ENCODE measurements around the gene WWC1. TPM values are rescaled to one million over a fixed set of nuclear protein-coding genes. Genes with fewer than 3 reads are reported as not detected.
A peak's percentile ranks its signal among the peaks of the same experiment; 100 is the strongest.

The WWC1 gene
- total RNA-seq, 1 experiment from 2014 or later, result 13.2 TPM

DNA sequence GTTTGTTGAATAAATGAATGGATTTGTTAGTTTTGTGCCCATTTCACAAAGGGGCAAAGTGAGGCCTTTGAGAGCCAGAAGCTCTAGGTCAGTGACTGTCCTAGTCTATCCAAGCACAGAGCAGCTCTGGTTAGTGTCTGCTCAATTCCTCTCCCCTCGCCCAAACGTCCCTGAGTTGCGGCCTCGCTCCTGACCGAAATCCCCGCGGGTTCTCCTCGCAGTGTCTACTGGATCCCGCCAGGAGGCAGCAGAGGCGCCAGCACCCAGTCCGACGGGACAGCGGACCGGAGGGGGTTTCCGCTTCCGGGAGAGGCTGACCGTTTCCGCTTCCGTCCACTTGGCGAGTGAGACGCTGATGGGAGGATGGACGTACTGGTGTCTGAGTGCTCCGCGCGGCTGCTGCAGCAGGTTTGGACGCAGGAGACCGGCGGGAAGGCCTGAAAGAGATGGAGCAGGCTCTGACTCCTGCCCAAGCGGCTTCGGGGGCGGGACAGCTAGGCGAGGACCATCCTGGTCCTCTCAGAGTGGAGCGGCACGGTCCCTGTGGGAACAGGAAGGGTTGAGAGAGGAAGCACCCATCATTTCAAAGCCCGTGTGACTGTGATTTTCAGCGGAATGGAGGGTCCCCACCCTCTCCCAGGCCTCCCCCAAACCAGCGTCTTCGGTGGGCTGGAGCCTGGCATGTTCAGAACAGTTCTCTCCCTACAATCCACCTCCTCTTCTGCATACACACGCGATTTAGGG lies 194.9 kb downstream of the WWC1 start, which contains the start of gene RARS1:
Gene RARS1 (plus strand): TSS at position 336 of the 744 bp plus-strand sequence. CDS start 28 bp downstream, at position 364.
- H3K9me3 ChIP-seq (replicated peaks), result no peaks in the 10 kb centered on the region
- peaks cover 10% of the 10 kb centered on the region for H3K4me1 ChIP-seq (replicated peaks)
- peak; percentile 96 to 98 for DNase-seq (ENCODE audit: low read depth in 1 of 2, low spot score in 2 of 2)
- peak within 1 kb of the TSS; percentile 35 for H3K27ac ChIP-seq
- H3K27me3 ChIP-seq (replicated peaks), result no peaks in the 10 kb centered on the region
- H3K36me3 ChIP-seq, result peaks cover 41% of the 10 kb centered on the region
- peak within 1 kb of the TSS; percentile 64 for H3K4me3 ChIP-seq

DNA sequence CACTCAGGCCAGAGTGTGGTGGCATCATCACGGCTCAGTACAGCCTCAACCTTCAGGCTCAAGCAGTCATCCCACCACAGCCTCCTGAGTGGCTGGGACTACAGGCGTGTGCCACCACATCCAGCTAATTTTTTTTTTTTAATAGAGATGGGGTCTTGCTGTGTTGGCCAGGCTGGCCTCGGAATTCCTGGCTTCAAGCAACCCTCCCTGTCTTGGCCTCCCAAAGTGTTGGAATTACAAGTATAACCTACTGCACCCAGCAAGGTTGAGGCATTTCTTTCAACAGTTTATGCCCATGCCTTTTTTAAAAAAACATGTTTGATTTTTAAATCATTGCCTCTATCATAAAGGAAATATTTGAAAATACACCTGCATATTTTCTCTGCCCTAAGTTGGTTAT lies 197.6 kb downstream of the WWC1 start:
- no peak overlapping the region for H3K4me3 ChIP-seq
- peaks cover 10% of the 10 kb centered on the region for H3K4me1 ChIP-seq (replicated peaks)
- H3K27ac ChIP-seq, result no peak overlapping the region
- H3K36me3 ChIP-seq, result peaks cover 68% of the 10 kb centered on the region
- no peaks in the 10 kb centered on the region for H3K9me3 ChIP-seq (replicated peaks)
- H3K27me3 ChIP-seq (replicated peaks), result no peaks in the 10 kb centered on the region
- DNase-seq (ENCODE audit: low read depth in 1 of 2, low spot score in 2 of 2), result no peak

DNA sequence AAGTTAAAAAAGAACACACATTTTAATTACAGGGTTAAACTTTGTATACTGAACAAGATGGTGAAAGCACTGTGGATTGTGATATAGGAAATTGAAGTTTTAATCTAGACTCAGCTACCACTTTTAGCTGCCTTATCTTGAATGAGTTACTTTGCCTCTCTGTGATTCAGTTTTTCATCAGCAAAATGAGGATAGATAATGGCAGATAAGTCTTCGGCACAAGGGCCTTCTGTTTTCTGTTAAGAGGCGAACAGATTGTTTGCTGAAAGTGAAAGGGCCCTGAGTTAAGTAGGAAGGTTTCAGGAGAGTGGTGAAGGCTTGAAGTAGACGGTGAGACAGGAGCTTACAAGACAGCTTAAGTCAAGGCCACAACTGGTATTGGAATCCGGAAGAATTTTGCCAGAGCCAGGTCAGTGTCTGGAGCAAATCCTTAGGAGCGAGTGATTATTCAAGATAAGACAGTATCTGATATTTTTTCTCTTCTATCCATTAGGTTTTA lies 202.7 kb downstream of the WWC1 start:
- H3K9me3 ChIP-seq (replicated peaks), result no peaks in the 10 kb centered on the region
- no peak for DNase-seq (ENCODE audit: low read depth in 1 of 2, low spot score in 2 of 2)
- no peaks in the 10 kb centered on the region for H3K4me1 ChIP-seq (replicated peaks)
- H3K4me3 ChIP-seq, result no peak overlapping the region
- H3K27ac ChIP-seq, result no peak overlapping the region
- H3K36me3 ChIP-seq, result peaks cover 97% of the 10 kb centered on the region
- no peaks in the 10 kb centered on the region for H3K27me3 ChIP-seq (replicated peaks)

DNA sequence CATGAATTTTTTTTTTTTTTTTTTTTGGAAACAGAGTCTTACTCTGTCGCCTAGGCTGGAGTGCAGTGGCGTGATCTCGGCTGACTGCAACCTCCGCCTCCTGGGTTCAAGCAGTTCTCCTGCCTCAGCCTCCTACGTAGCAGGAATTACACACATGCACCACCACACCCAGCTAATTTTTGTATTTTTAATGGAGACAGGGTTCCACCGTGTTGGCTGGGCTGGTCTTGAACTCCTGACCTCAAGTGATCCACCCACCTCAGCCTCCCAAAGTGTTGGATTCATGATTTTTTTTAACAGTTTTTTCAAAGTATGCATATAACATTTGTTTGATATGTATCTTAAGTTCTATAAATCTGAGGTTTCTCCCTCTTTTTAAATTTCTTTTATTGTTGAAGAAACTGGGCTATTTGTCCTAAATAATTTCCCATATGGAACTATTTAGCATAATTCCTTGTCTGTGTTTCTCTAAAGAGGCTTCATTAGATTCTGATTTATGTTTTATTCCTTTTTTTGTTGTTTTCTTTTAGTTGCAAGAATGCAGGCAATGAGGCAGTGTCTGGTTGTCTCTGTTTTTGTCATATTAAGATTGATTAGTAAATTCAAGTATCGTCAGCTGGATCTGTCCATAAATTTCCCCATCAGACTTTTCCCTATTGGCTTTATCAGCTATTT lies 211.3 kb downstream of the WWC1 start:
- H3K4me1 ChIP-seq (replicated peaks), result no peaks in the 10 kb centered on the region
- no peak overlapping the region for H3K27ac ChIP-seq
- no peaks in the 10 kb centered on the region for H3K27me3 ChIP-seq (replicated peaks)
- no peaks in the 10 kb centered on the region for H3K9me3 ChIP-seq (replicated peaks)
- peaks cover 93% of the 10 kb centered on the region for H3K36me3 ChIP-seq
- no peak overlapping the region for H3K4me3 ChIP-seq
- no peak for DNase-seq (ENCODE audit: low read depth in 1 of 2, low spot score in 2 of 2)

DNA sequence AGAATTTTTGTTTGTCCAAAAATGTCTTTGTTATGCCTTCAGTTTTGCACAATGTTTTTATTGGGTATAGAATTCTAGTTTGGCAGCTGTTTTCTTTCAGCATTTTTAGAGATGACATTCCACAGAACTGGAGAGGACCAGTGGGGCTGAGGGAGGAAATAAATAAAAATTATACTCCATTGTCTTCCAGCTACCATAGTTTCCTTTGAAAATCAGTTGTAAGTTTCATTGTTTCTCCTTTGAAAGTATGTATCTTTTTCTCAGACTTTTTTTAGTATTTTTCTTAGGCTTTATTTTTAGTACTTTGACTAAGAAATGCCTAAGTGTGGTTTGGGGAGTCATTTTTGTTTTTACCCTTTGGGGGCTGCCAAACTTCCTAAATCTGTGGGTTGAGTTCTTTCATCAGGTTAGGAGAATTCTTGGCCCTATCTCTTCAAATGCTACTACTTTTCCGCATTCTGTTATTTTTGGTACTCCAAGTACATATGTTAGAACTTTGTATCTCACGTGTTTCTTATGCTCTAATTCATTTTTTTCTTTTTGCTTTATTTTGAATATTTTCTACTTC lies 222.5 kb downstream of the WWC1 start:
- Histone ChIP-seq H3K4me3 (no peak overlapping the region), H3K4me1 (replicated peaks) (no peaks in the 10 kb centered on the region), H3K27ac (no peak overlapping the region), H3K9me3 (replicated peaks) (peaks cover 10% of the 10 kb centered on the region), H3K27me3 (replicated peaks) (no peaks in the 10 kb centered on the region; the same call in 1 of the 2 replicates), H3K36me3 (peaks cover 98% of the 10 kb centered on the region)
- DNase-seq (ENCODE audit: low read depth in 1 of 2, low spot score in 2 of 2), result no peak

Other genes starting within 250 kb of the WWC1 start
- 316 and 376 TPM in 2 replicates for gene RARS1, start 194.8 kb downstream of the WWC1 start, total RNA-seq (2014; rRNA removed; shearing (Covaris generic))
- 4.6 and 4.8 TPM in 2 replicates for gene FBLL1, start 237.7 kb downstream of the WWC1 start, total RNA-seq (2014; rRNA removed; shearing (Covaris generic))